Liver (tissue), 9 donors: ENCODE measurements around the gene ST6GALNAC3. TPM values are rescaled to one million over a fixed set of nuclear protein-coding genes. Genes with fewer than 3 reads are reported as not detected.

Source experiments
- DNase-seq: peaks from one replicate; pipeline ENCODE4 v3.0.0-alpha.2; 2017; ENCODE audit warnings: low spot score
- H3K27ac ChIP-seq, 2 donors: one replicate each; pipeline ENCODE4 v1.7.0; 2013; ENCODE audit warnings: inconsistent platforms in 2 of 2, low read length in 2 of 2, control low read depth in 1 of 2, low read depth in 1 of 2, mild to moderate bottlenecking in 1 of 2
- H3K27me3 ChIP-seq, 4 donors: one replicate each; pipeline versions ENCODE4 v1.6.1 to v1.7.0; 2013; ENCODE audit warnings: low read length in 3 of 4, inconsistent platforms in 1 of 4, mild to moderate bottlenecking in 1 of 4, moderate library complexity in 1 of 4; ENCODE audit not compliant: control insufficient read depth in 4 of 4, insufficient read depth in 4 of 4
- H3K36me3 ChIP-seq, 4 donors: one replicate each; pipeline versions ENCODE4 v1.6.1 to v1.7.0; 2013; ENCODE audit warnings: low read length in 3 of 4, mild to moderate bottlenecking in 3 of 4, low read depth in 1 of 4, moderate library complexity in 1 of 4; ENCODE audit not compliant: control insufficient read depth in 4 of 4, insufficient read depth in 3 of 4
- H3K4me1 ChIP-seq, 4 donors: one replicate each; pipeline versions ENCODE4 v1.6.1 to v1.7.0; 2013; ENCODE audit warnings: low read length in 3 of 4, mild to moderate bottlenecking in 3 of 4, moderate library complexity in 1 of 4; ENCODE audit not compliant: control insufficient read depth in 4 of 4, insufficient read depth in 4 of 4
- H3K4me3 ChIP-seq, 3 donors: one replicate each; pipeline versions ENCODE4 v1.6.1 to v1.7.0; 2013; ENCODE audit warnings: low read length in 3 of 3, control low read depth in 1 of 3, low read depth in 1 of 3, mild to moderate bottlenecking in 1 of 3
- H3K9ac ChIP-seq, 2 donors: one replicate each; pipeline ENCODE4 v1.7.0; 2013; ENCODE audit warnings: low read length in 2 of 2, mild to moderate bottlenecking in 2 of 2, moderate library complexity in 2 of 2, control low read depth in 1 of 2, low read depth in 1 of 2
- H3K9me3 ChIP-seq, 4 donors: one replicate each; pipeline versions ENCODE4 v1.6.1 to v1.7.0; 2013; ENCODE audit warnings: low read length in 3 of 4; ENCODE audit not compliant: control insufficient read depth in 4 of 4
- EGR1 ChIP-seq, 2 donors: IDR thresholded peaks; 2 replicates each; pipeline ENCODE4 v1.6.1; 2016 to 2018; ENCODE audit warnings: antibody characterized with exemption in 2 of 2, low read depth in 2 of 2
- FOXA1 ChIP-seq: IDR thresholded peaks from 2 replicates; pipeline ENCODE4 v1.6.1; 2016; ENCODE audit warnings: antibody characterized with exemption
- FOXA2 ChIP-seq: IDR thresholded peaks from 2 replicates; pipeline ENCODE4 v1.6.1; 2016; ENCODE audit warnings: antibody characterized with exemption
- GABPA ChIP-seq, 2 donors: IDR thresholded peaks in 1 of 2; conservative IDR thresholded peaks in 1 of 2; 2 replicates each; pipeline ENCODE4 v1.6.1; 2016; ENCODE audit warnings: antibody characterized with exemption in 2 of 2, mild to moderate bottlenecking in 1 of 2, moderate library complexity in 1 of 2
- HNF4A ChIP-seq, 2 donors: conservative IDR thresholded peaks; 2 replicates each; pipeline ENCODE4 v1.6.1; 2016; ENCODE audit warnings: antibody characterized with exemption in 2 of 2, mild to moderate bottlenecking in 2 of 2
- JUND ChIP-seq, 2 donors: IDR thresholded peaks; 2 replicates each; pipeline ENCODE4 v1.6.1; 2016; ENCODE audit warnings: antibody characterized with exemption in 2 of 2
- NR2F2 ChIP-seq: IDR thresholded peaks from 2 replicates; pipeline ENCODE4 v1.6.1; 2016; ENCODE audit warnings: antibody characterized with exemption
- RAD21 ChIP-seq, 2 donors: IDR thresholded peaks; 2 replicates each; pipeline ENCODE4 v1.6.1; 2016; ENCODE audit warnings: antibody characterized with exemption in 2 of 2, mild to moderate bottlenecking in 2 of 2
- RXRA ChIP-seq, 2 donors: IDR thresholded peaks; 2 replicates each; pipeline ENCODE4 v1.6.1; 2017 to 2018; ENCODE audit warnings: antibody characterized with exemption in 2 of 2, mild to moderate bottlenecking in 1 of 2
- SP1 ChIP-seq: IDR thresholded peaks from 2 replicates; pipeline ENCODE4 v1.6.1; 2018; ENCODE audit warnings: antibody characterized with exemption, mild to moderate bottlenecking
- TAF1 ChIP-seq: conservative IDR thresholded peaks from 2 replicates; pipeline ENCODE4 v1.6.1; 2016; ENCODE audit warnings: antibody characterized with exemption, mild to moderate bottlenecking
- YY1 ChIP-seq: IDR thresholded peaks from 2 replicates; pipeline ENCODE4 v1.6.1; 2016; ENCODE audit warnings: antibody characterized with exemption, mild to moderate bottlenecking
- WGBS: extraction: QIAGEN DNeasy Blood & Tissue Kit; methylation state at CpG from one replicate; pipeline ENCODE4 v1.1.7; 2013; 5-methylcytosine and 5-hydroxymethylcytosine counted together
- polyA plus RNA-seq, 2 donors: library from polyadenylated mRNA; stranded (reverse) in 1 of 2; unstranded in 1 of 2; fragments of 200-250 nt in 1 of 2; fragments of >200 nt in 1 of 2; fragmentation: Nextera tagmentation in 1 of 2; extraction: Ambion mirVana in 1 of 2; gene quantifications; one replicate each; pipeline versions ENCODE4 v1.2.1 to v1.2.3, GENCODE V29; 2013 to 2015
- total RNA-seq, 2 donors: library from RNA; depleted of rRNA; stranded (reverse); fragments of >200 nt; gene quantifications; one replicate each; pipeline ENCODE4 v1.2.3, GENCODE V29; 2014
- TF ChIP-seq, protein P1 (sequence below): IDR thresholded peaks from 2 replicates; pipeline ENCODE4 v1.6.1; 2016; ENCODE audit warnings: antibody characterized with exemption, mild to moderate bottlenecking
- TF ChIP-seq, protein P2 (sequence below): IDR thresholded peaks from 2 replicates; pipeline ENCODE4 v1.6.1; 2016; ENCODE audit warnings: antibody characterized with exemption
- TF ChIP-seq, protein P3 (sequence below): fragments of 150-350 bp; IDR thresholded peaks from 2 replicates; pipeline ENCODE4 v1.5.1; 2017; ENCODE audit warnings: improper control_type of control experiment, low read depth, low read length; ENCODE audit not compliant: missing input control
- TF ChIP-seq, protein P4 (sequence below): IDR thresholded peaks from 2 replicates; pipeline ENCODE4 v1.6.1; 2016; ENCODE audit warnings: antibody characterized with exemption
- TF ChIP-seq, protein P5 (sequence below): IDR thresholded peaks from 2 replicates; pipeline ENCODE4 v1.6.1; 2016; ENCODE audit warnings: antibody characterized with exemption
- donor health status: healthy.
- donor health status: healthy.
- donor health status: healthy.
- donor health status: healthy.
- donor health status: healthy.

Gene ST6GALNAC3
- total and polyA plus RNA-seq, 4 donors: 1.2 to 5.0 (median 3.2) TPM

DNA sequence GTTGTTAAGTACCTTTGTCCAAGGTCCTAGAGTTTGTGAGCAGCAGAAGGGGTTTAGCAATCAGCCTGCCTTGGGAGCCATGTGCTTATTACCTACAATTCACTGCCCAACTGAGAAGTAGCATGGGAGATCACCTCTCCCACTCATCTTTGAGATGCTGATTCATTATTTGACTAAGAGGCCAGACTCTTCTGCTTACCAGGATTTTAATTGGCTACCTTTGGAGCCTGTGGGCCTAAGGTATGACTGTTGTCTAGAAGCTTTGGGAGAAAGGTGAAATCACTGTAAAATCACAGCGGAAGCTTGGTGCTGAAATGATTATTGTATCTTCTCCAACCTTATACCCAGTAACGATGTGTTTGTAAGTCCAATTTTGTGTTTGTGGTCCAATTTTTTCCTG, 213.4 kb downstream of the ST6GALNAC3 start:
- DNase-seq: no peak
- TF ChIP-seq FOXA2 (no peak), HNF4A (conservative IDR thresholded peaks at IDR 0.05) (no peak)
- no peaks in the 10 kb centered on the region for H3K4me1 ChIP-seq
- H3K27ac ChIP-seq: no peak overlapping the region
- no peaks in the 10 kb centered on the region for H3K27me3 ChIP-seq
- no peak overlapping the region for H3K4me3 ChIP-seq
- H3K36me3 ChIP-seq: no peaks in the 10 kb centered on the region
- no peak overlapping the region for H3K9ac ChIP-seq
- no peaks in the 10 kb centered on the region for H3K9me3 ChIP-seq
- 89% methylated on average over 2 of the region's 2 CpGs for WGBS

DNA sequence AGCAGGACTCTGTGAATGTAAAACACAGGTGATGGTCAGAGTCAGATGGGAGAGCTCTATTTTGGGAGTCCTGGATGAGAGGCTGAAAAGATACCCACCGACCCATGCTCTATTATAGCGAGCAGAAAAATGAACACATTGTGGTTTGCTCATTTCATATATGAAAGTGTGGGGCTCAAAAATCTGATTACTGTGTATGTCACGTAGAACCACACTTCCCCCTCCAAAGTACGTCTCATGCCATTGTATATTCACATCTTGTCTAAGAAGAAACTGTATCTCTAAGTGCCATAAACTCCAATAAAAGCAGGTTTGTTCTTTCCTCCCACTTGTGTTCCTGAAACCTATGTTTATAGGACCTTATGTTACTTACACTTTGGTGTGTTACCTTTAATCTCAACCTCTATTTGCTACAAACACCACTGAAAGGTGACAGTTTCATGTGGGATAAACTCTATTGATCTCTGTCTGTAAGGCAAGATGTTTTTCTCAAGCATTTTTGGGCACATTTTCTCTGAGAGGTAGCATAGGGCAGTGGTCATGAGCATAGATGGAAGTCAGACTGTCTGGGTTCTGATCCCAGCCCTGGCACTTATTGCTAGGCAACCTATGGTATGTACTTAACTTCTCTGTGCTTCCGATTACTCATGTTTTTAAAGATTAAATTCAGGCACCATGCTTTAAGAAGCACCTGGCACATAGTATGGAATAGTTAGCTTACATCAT, 214.4 kb downstream of the ST6GALNAC3 start:
- Histone ChIP-seq H3K9ac (no peak overlapping the region), H3K36me3 (no peaks in the 10 kb centered on the region), H3K4me1 (no peaks in the 10 kb centered on the region), H3K9me3 (no peaks in the 10 kb centered on the region), H3K27ac (no peak overlapping the region), H3K27me3 (no peaks in the 10 kb centered on the region), H3K4me3 (no peak overlapping the region)
- DNase-seq: no peak
- TF ChIP-seq, protein P1, sequence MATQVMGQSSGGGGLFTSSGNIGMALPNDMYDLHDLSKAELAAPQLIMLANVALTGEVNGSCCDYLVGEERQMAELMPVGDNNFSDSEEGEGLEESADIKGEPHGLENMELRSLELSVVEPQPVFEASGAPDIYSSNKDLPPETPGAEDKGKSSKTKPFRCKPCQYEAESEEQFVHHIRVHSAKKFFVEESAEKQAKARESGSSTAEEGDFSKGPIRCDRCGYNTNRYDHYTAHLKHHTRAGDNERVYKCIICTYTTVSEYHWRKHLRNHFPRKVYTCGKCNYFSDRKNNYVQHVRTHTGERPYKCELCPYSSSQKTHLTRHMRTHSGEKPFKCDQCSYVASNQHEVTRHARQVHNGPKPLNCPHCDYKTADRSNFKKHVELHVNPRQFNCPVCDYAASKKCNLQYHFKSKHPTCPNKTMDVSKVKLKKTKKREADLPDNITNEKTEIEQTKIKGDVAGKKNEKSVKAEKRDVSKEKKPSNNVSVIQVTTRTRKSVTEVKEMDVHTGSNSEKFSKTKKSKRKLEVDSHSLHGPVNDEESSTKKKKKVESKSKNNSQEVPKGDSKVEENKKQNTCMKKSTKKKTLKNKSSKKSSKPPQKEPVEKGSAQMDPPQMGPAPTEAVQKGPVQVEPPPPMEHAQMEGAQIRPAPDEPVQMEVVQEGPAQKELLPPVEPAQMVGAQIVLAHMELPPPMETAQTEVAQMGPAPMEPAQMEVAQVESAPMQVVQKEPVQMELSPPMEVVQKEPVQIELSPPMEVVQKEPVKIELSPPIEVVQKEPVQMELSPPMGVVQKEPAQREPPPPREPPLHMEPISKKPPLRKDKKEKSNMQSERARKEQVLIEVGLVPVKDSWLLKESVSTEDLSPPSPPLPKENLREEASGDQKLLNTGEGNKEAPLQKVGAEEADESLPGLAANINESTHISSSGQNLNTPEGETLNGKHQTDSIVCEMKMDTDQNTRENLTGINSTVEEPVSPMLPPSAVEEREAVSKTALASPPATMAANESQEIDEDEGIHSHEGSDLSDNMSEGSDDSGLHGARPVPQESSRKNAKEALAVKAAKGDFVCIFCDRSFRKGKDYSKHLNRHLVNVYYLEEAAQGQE: no peak
- TF ChIP-seq JUND (IDR thresholded peaks at IDR 0.05) (no peak), FOXA2 (no peak), NR2F2 (no peak), YY1 (no peak), SP1 (no peak), RXRA (IDR thresholded peaks at IDR 0.05) (no peak), TAF1 (no peak), FOXA1 (no peak), RAD21 (IDR thresholded peaks at IDR 0.05) (no peak), GABPA (IDR thresholded peaks at IDR 0.05 in 1 of 2, conservative IDR thresholded peaks at IDR 0.05 in 1 of 2) (no peak), EGR1 (IDR thresholded peaks at IDR 0.05; ENCODE audit: low read depth in 2 of 2) (no peak), HNF4A (conservative IDR thresholded peaks at IDR 0.05) (no peak)
- TF ChIP-seq, protein P2, sequence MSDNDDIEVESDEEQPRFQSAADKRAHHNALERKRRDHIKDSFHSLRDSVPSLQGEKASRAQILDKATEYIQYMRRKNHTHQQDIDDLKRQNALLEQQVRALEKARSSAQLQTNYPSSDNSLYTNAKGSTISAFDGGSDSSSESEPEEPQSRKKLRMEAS: no peak
- TF ChIP-seq, protein P3, sequence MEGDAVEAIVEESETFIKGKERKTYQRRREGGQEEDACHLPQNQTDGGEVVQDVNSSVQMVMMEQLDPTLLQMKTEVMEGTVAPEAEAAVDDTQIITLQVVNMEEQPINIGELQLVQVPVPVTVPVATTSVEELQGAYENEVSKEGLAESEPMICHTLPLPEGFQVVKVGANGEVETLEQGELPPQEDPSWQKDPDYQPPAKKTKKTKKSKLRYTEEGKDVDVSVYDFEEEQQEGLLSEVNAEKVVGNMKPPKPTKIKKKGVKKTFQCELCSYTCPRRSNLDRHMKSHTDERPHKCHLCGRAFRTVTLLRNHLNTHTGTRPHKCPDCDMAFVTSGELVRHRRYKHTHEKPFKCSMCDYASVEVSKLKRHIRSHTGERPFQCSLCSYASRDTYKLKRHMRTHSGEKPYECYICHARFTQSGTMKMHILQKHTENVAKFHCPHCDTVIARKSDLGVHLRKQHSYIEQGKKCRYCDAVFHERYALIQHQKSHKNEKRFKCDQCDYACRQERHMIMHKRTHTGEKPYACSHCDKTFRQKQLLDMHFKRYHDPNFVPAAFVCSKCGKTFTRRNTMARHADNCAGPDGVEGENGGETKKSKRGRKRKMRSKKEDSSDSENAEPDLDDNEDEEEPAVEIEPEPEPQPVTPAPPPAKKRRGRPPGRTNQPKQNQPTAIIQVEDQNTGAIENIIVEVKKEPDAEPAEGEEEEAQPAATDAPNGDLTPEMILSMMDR: no peak
- TF ChIP-seq, protein P4, sequence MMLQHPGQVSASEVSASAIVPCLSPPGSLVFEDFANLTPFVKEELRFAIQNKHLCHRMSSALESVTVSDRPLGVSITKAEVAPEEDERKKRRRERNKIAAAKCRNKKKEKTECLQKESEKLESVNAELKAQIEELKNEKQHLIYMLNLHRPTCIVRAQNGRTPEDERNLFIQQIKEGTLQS: no peak
- TF ChIP-seq, protein P5, sequence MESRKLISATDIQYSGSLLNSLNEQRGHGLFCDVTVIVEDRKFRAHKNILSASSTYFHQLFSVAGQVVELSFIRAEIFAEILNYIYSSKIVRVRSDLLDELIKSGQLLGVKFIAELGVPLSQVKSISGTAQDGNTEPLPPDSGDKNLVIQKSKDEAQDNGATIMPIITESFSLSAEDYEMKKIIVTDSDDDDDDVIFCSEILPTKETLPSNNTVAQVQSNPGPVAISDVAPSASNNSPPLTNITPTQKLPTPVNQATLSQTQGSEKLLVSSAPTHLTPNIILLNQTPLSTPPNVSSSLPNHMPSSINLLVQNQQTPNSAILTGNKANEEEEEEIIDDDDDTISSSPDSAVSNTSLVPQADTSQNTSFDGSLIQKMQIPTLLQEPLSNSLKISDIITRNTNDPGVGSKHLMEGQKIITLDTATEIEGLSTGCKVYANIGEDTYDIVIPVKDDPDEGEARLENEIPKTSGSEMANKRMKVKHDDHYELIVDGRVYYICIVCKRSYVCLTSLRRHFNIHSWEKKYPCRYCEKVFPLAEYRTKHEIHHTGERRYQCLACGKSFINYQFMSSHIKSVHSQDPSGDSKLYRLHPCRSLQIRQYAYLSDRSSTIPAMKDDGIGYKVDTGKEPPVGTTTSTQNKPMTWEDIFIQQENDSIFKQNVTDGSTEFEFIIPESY: no peak
- WGBS: 77% methylated on average over 5 of the region's 5 CpGs
